A549 (cell line): Measurements from ENCODE around the gene STRBP. TPM values are rescaled to one million over a fixed set of nuclear protein-coding genes. Genes with fewer than 3 reads are reported as not detected.

Source experiments
- ATAC-seq, 2 experiments: fragments of 200-7000 bp in 1 of 2; fragments of >200 bp in 1 of 2; cut with Nextera tagmentation in 1 of 2; cut with Tn5 transposase in 1 of 2; 3 replicates each; pipeline versions ENCODE4 v1.8.0 to v1.9.1; 2018 to 2020; ENCODE audit warnings: mild to moderate bottlenecking in 1 of 2, moderate library complexity in 1 of 2
- CTCF ChIA-PET: fragments of 300-600 bp; sonication (Branson Sonifier 250); formaldehyde crosslinking; extraction: SDS; loops from one replicate; lab custom pipeline; 2021; ENCODE audit warnings: antibody characterized with exemption, inconsistent platforms; lab: Yijun Ruan, JAX
- POLR2A ChIA-PET: fragments of 350-600 bp; formaldehyde crosslinking; extraction: SDS; loops from one replicate; lab custom pipeline; 2021; ENCODE audit warnings: antibody characterized with exemption, inconsistent platforms; lab: Yijun Ruan, JAX
- DNase-seq, 2 experiments: peaks; one replicate each; pipeline versions ENCODE4 v3.0.0 to v3.0.0-alpha.2; 2011 to 2016; ENCODE audit warnings: low read depth in 1 of 2, low spot score in 1 of 2
- FAIRE-seq: peaks from 2 replicates; lab custom pipeline; 2011; peaks lifted over from hg19 to GRCh38; lab: Jason Lieb, UNC
- H3K27ac ChIP-seq, 2 experiments: fragments of >200 bp; sonication (Bioruptor Twin); formaldehyde crosslinking; 3 replicates each; pipeline ENCODE4 v1.5.1; 2016 to 2017
- H3K4me1 ChIP-seq: fragments of >200 bp; sonication (Bioruptor Twin); formaldehyde crosslinking; 3 replicates; pipeline ENCODE4 v1.6.1; 2016
- H3K4me2 ChIP-seq: fragments of >200 bp; sonication (Bioruptor Twin); formaldehyde crosslinking; 3 replicates; pipeline ENCODE4 v1.6.1; 2016
- H3K4me3 ChIP-seq: fragments of >200 bp; sonication (Bioruptor Twin); formaldehyde crosslinking; 3 replicates; pipeline ENCODE4 v1.5.1; 2016
- H3K9me3 ChIP-seq: fragments of >200 bp; sonication (Bioruptor Twin); formaldehyde crosslinking; 3 replicates; pipeline ENCODE4 v1.6.1; 2016
- ATOH8 ChIP-seq: fragments of 250-450 bp; sonication (Bioruptor Pico); IDR thresholded peaks from 2 replicates; pipeline ENCODE4 v1.5.0; 2020; ENCODE audit warnings: low read depth, mild to moderate bottlenecking, moderate library complexity
- FOSB ChIP-seq: fragments of 250-450 bp; sonication (Bioruptor Pico); IDR thresholded peaks from 2 replicates; pipeline ENCODE4 v1.5.0; 2020; ENCODE audit warnings: mild to moderate bottlenecking, moderate library complexity
- GATA3 ChIP-seq: IDR thresholded peaks from 2 replicates; pipeline ENCODE4 v1.6.1; 2012; ENCODE audit warnings: borderline replicate concordance
- JUN ChIP-seq, 2 experiments: fragments of >200 bp; sonication (Bioruptor Twin); formaldehyde crosslinking; IDR thresholded peaks; 2 replicates in 1 of 2; 3 replicates in 1 of 2; pipeline ENCODE4 v1.6.1; 2016 to 2017
- KDM1A ChIP-seq: fragments of 200-600 bp; sonication (generic); IDR thresholded peaks from 2 replicates; pipeline ENCODE4 v1.6.1; 2016; ENCODE audit warnings: low read depth, mild to moderate bottlenecking
- MAZ ChIP-seq: fragments of 150-350 bp; IDR thresholded peaks from 2 replicates; pipeline ENCODE4 v1.6.1; 2014; ENCODE audit warnings: antibody characterized with exemption, low read depth, low read length, borderline replicate concordance
- MYC ChIP-seq: IDR thresholded peaks from 2 replicates; pipeline ENCODE4 v1.6.1; 2012; ENCODE audit warnings: mild to moderate bottlenecking, inconsistent platforms, low read length, improper control_type of control experiment, borderline replicate concordance
- NPAS2 ChIP-seq: fragments of 250-450 bp; sonication (Bioruptor Pico); IDR thresholded peaks from 2 replicates; pipeline ENCODE4 v1.8.0; 2022; ENCODE audit warnings: mild to moderate bottlenecking, moderate library complexity, borderline replicate concordance
- PHF8 ChIP-seq: fragments of 200-600 bp; sonication (generic); IDR thresholded peaks from 2 replicates; pipeline ENCODE4 v1.6.1; 2016; ENCODE audit warnings: low read depth, mild to moderate bottlenecking, antibody characterized with exemption, moderate library complexity, borderline replicate concordance
- RNF2 ChIP-seq: fragments of 200-600 bp; sonication (generic); IDR thresholded peaks from 2 replicates; pipeline ENCODE4 v1.6.1; 2016; ENCODE audit warnings: low read depth, mild to moderate bottlenecking, antibody characterized with exemption, moderate library complexity, borderline replicate concordance
- SMC3 ChIP-seq: fragments of >200 bp; sonication (Bioruptor Twin); formaldehyde crosslinking; IDR thresholded peaks from 3 replicates; pipeline ENCODE4 v1.6.1; 2018; ENCODE audit warnings: inconsistent platforms
- TP53 ChIP-seq: fragments of 250-450 bp; sonication (Bioruptor Pico); IDR thresholded peaks from 2 replicates; pipeline ENCODE4 v1.5.0; 2021; ENCODE audit warnings: mild to moderate bottlenecking, moderate library complexity
- ZNF302 ChIP-seq: fragments of 250-450 bp; sonication (Bioruptor Pico); IDR thresholded peaks from 2 replicates; pipeline ENCODE4 v1.9.0; 2021; ENCODE audit warnings: inconsistent platforms, mild to moderate bottlenecking, moderate library complexity
- WGBS: methylation state at CpG from one replicate; pipeline ENCODE4 v1.1.6; 2017; ENCODE audit errors: missing lambda C conversion rate; 5-methylcytosine and 5-hydroxymethylcytosine counted together
- polyA plus RNA-seq, 4 experiments: library from polyadenylated mRNA; depleted of rRNA in 3 of 4; stranded (reverse); fragments of >200 nt; fragmentation: RNase III in 1 of 4; extraction: RNeasy Plus Mini Kit Qiagen cat#74134 plus additional on column Dnase treatment in 1 of 4; gene quantifications; 2 replicates in 3 of 4; 3 replicates in 1 of 4; pipeline ENCODE4 v1.2.3, GENCODE V29; 2011 to 2017
- TF ChIP-seq, protein P1 (sequence below): fragments of >200 bp; sonication (Bioruptor Twin); formaldehyde crosslinking; IDR thresholded peaks from 3 replicates; pipeline ENCODE4 v1.6.1; 2016

STRBP gene
- polyA plus RNA-seq, 2 of the 4 experiments (the other 2 are of a cell fraction) = 20.4 to 34.0 TPM

DNA sequence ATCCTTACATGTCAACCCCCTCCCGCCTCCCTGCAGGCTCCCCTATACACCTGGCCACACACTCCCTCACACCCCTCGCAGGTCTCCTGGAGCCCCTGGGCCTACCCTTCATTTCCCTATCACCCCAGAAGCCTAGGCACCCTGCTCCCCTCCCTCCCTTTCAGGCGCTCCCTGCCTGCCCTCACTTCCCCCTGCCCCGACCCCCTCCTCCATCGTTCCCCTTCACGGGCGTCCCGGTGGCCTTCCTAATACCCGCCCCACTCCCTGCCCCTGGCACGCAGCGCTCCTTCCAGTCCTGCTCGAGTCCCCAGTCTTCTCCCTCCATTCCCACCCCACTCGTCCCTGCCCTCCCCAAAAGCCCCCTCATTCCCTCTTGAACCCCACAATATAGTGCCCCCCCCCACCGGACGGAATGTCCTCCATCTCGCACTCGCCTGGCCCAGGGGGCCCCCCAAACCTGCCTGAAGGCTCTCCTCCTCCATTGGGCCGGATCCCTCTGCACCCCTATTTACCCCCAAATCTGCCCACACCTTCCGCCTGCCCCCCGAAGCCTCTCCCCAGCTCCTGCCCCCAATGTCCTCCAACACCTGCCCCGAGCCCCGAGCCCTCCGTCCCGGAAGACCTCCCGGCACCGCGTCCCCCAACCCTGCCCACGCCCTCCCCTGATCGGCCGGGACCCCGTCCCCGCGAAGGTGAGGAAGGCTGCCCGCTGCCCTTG, 746 bp downstream of the STRBP start:
- ATAC-seq (no peak; a peak in 1 of 6 replicates), FAIRE-seq (no peak), DNase-seq (no peak)
- POLR2A ChIA-PET = no interaction called here
- H3K4me2 ChIP-seq = peak overlapping the region; percentile 94
- H3K27ac ChIP-seq = peak overlapping the region; percentile 76 to 91
- peak overlapping the region; percentile 82 for H3K4me3 ChIP-seq
- no peak for TF ChIP-seq FOSB (CRISPR knock-in tag)
- TF ChIP-seq, protein P1, sequence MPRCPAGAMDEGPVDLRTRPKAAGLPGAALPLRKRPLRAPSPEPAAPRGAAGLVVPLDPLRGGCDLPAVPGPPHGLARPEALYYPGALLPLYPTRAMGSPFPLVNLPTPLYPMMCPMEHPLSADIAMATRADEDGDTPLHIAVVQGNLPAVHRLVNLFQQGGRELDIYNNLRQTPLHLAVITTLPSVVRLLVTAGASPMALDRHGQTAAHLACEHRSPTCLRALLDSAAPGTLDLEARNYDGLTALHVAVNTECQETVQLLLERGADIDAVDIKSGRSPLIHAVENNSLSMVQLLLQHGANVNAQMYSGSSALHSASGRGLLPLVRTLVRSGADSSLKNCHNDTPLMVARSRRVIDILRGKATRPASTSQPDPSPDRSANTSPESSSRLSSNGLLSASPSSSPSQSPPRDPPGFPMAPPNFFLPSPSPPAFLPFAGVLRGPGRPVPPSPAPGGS = 0 out of 3 replicates have a peak, but pooled peaks have one; percentile 2
- H3K9me3 ChIP-seq = no peaks in the 10 kb centered on the region
- WGBS = 42% methylated on average over 6 of the region's 34 CpGs
- CTCF ChIA-PET = no interaction called here
- H3K4me1 ChIP-seq = peaks cover 9% of the 10 kb centered on the region; the same call in 2 of the 3 replicates

DNA sequence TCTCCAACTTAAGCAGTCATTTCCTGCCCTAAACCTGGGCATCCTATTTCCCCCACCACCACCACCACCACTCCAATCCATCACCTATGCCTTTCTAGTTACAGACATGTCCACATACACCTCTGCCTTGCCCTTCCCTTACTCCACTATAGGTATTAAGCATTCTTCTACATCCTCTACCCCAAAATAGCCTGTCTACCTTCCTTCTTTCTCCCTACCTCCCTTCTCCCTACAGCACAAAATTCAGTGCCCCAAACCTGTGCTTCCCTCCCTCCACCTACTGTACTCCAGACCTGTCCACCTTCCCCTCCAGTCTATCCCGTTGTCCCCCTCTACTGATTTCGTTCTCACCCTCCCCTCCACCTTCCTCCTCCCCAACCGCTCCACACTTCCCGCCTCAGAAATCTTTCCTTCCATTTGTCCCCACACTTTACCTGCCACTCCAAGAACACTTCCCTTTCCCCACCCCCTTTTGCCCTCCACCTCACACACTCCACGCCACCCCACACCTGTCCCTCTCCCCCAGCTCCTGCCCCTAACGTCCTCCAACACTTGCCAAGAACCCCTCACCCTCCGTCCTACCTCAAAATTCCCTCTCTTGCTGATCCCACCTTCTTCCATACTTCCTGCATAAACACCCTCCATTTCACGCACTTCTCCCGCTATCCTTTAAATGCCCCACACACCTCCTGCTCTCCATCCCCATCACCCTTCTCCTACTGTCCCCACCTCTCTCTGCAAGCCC, 1.6 kb downstream of the STRBP start:
- H3K9me3 ChIP-seq = no peaks in the 10 kb centered on the region
- H3K4me3 ChIP-seq = no peak overlapping the region; the same call in 1 of the 3 replicates
- H3K27ac ChIP-seq = no peak overlapping the region
- peaks cover 9% of the 10 kb centered on the region; the same call in 2 of the 3 replicates for H3K4me1 ChIP-seq
- no peak for DNase-seq
- POLR2A ChIA-PET = no interaction called here
- CTCF ChIA-PET = no interaction called here
- ATAC-seq = no peak
- TF ChIP-seq ZNF302 (CRISPR knock-in tag) (no peak), JUN (IDR thresholded peaks at IDR 0.05) (no peak), RNF2 (no peak)
- WGBS = 96% methylated on average over 9 of the region's 9 CpGs
- H3K4me2 ChIP-seq = peak overlapping the region; percentile 94
- no peak for FAIRE-seq

DNA sequence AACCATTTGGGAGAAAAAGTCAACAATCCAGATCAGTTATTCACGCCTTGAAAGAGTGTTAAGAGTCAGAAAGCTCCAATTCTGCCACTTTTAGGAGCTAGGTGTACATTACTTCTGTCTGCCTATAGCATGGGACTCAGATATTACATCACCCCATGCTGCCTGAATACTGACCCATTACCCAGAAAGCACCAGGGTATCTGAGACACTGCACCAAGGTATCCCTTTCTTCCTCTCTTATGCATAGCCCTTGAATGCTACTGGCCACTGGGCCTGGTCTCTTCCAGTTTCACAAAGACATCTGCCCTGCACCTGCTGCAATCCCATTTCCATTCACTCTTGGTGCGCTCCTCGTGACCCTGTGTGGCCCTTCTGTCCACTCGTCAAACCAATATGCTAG, 2.6 kb downstream of the STRBP start:
- CTCF ChIA-PET = interaction anchor here (1.3 to 1.4 kb wide), 2 partner anchors 10 to 15 kb away, joined by 3 to 7 read pairs; no protein-coding TSS in a partner anchor
- ATAC-seq = no peak
- peaks cover 9% of the 10 kb centered on the region; the same call in 2 of the 3 replicates for H3K4me1 ChIP-seq
- H3K4me2 ChIP-seq = no peak overlapping the region
- 93% methylated on average over 4 of the region's 4 CpGs for WGBS
- DNase-seq = no peak
- no peaks in the 10 kb centered on the region for H3K9me3 ChIP-seq
- no peak overlapping the region for H3K27ac ChIP-seq
- FAIRE-seq = no peak
- H3K4me3 ChIP-seq = no peak overlapping the region
- POLR2A ChIA-PET = no interaction called here
- TF ChIP-seq TP53 = no peak
- TF ChIP-seq, all 56 proteins: peak for 0

- POLR2A ChIA-PET = no interaction called here
- CTCF ChIA-PET = interaction anchor here (1.2 to 1.9 kb wide), 2 partner anchors 21 to 87 kb away, joined by 3 to 9 read pairs; no protein-coding TSS in a partner anchor
- Histone ChIP-seq H3K4me1 (peaks cover 6% of the 10 kb centered on the region; the same call in 2 of the 3 replicates), H3K4me3 (no peak overlapping the region)
- FAIRE-seq (no peak), ATAC-seq (no peak)
- TF ChIP-seq MYC (no peak), MAZ (no peak), SMC3 (no peak), KDM1A (no peak), GATA3 (no peak), ATOH8 (CRISPR knock-in tag) (no peak), PHF8 (no peak), NPAS2 (no peak)
- TF ChIP-seq, all 56 proteins: peak for 0
- H3K27ac ChIP-seq = no peak overlapping the region
- no peak overlapping the region for H3K4me2 ChIP-seq
- 90% methylated on average over 3 of the region's 3 CpGs for WGBS
- H3K9me3 ChIP-seq = no peaks in the 10 kb centered on the region
- DNase-seq = no peak
These were observed 5.2 kb downstream of the STRBP start for GRCh38 chr9:123263227-123263626.
